Suprapubic skin (tissue), 3 donors: ENCODE results near the gene SLC4A1AP.

Experiments used
- CTCF ChIP-seq, 2 donors: fragments of 200-600 bp in 1 of 2; fragments of 450-650 bp in 1 of 2; sonication (generic) in 1 of 2; IDR thresholded peaks; one replicate each; pipeline ENCODE4 v1.5.1; 2016 to 2019; ENCODE audit warnings: antibody characterized with exemption in 2 of 2, mild to moderate bottlenecking in 1 of 2, moderate library complexity in 1 of 2
- POLR2AphosphoS5 ChIP-seq, 3 donors: sonication (generic); formaldehyde crosslinking; IDR thresholded peaks; one replicate each; pipeline ENCODE4 v1.6.1; 2017; ENCODE audit warnings: antibody characterized with exemption in 3 of 3

- no peak for TF ChIP-seq CTCF (IDR thresholded peaks at IDR 0.05)
- TF ChIP-seq POLR2AphosphoS5 (IDR thresholded peaks at IDR 0.05): no peak
Measured at GRCh38 chr2:27640722-27641245, 22.9 kb upstream of the SLC4A1AP start.
